ENCODE results near the gene ICOSLG.
"Not testable (repeated sequence)": the region's sequence is repeated elsewhere in the genome, so short reads cannot be mapped to it uniquely, and the experiment has no call there.

ICOSLG gene

GRCh38 chr21:44263768-44264167 is 23.0 kb upstream of the ICOSLG start:
- DNase-seq, result no peak

- no peak for DNase-seq
Measured at GRCh38 chr21:44263221-44263760, 22.5 kb upstream of the ICOSLG start.

- no peak for DNase-seq
Measured at GRCh38 chr21:44262338-44263056, 21.8 kb upstream of the ICOSLG start.

GRCh38 chr21:44261675-44262295 is 21.0 kb upstream of the ICOSLG start, which contains the start of gene DNMT3L:
TSS of gene DNMT3L (minus strand) at chr21:44261897. CDS start at chr21:44261259, 638 bp downstream.
- DNase-seq, result no peak

- no peak for DNase-seq
Measured at GRCh38 chr21:44260791-44261631, 20.3 kb upstream of the ICOSLG start.

- no peak for DNase-seq
Measured at GRCh38 chr21:44260066-44260465, 19.3 kb upstream of the ICOSLG start.

- DNase-seq, result no peak
Measured at GRCh38 chr21:44259082-44259705, 18.5 kb upstream of the ICOSLG start.

GRCh38 chr21:44258056-44258725 is 17.4 kb upstream of the ICOSLG start:
- DNase-seq, result no peak

- peak; percentile 11 for DNase-seq
Measured at GRCh38 chr21:44255511-44255981, 14.8 kb upstream of the ICOSLG start.

- no peak for DNase-seq
Measured at GRCh38 chr21:44253832-44254710, 13.3 kb upstream of the ICOSLG start.

GRCh38 chr21:44249204-44250037 is 8.7 kb upstream of the ICOSLG start:
- DNase-seq, result not testable (repeated sequence)

- DNase-seq, result not testable (repeated sequence)
Measured at GRCh38 chr21:44247904-44248303, 7.2 kb upstream of the ICOSLG start.

- not testable (repeated sequence) for DNase-seq
Measured at GRCh38 chr21:44243980-44244379, 3.2 kb upstream of the ICOSLG start.

GRCh38 chr21:44241281-44241680 is 538 bp upstream of the ICOSLG start:
- DNase-seq, result not testable (repeated sequence)

GRCh38 chr21:44240353-44240752 is 390 bp downstream of the ICOSLG start:
- not testable (repeated sequence) for DNase-seq

GRCh38 chr21:44229561-44229960 is 11.2 kb downstream of the ICOSLG start:
- not testable (repeated sequence) for DNase-seq

GRCh38 chr21:44228109-44228508 is 12.6 kb downstream of the ICOSLG start:
- not testable (repeated sequence) for DNase-seq

- not testable (repeated sequence) for DNase-seq
Measured at GRCh38 chr21:44227614-44228013, 13.1 kb downstream of the ICOSLG start.

- not testable (repeated sequence) for DNase-seq
Measured at GRCh38 chr21:44225605-44226004, 15.1 kb downstream of the ICOSLG start.

- DNase-seq, result not testable (repeated sequence)
Measured at GRCh38 chr21:44223334-44223733, 17.4 kb downstream of the ICOSLG start.
